PC-9 (cell line): ENCODE measurements around the gene MRPL34. TPM values are rescaled to one million over a fixed set of nuclear protein-coding genes. Genes with fewer than 3 reads are reported as not detected.

ENCODE experiments used
- BruUV-seq: library from RNA; stranded (reverse); fragments of 400-500 nt; replicated peaks from 2 replicates; lab custom pipeline; 2021; lab: Mats Ljungman, UMichigan
- CTCF ChIA-PET: fragments of 300-600 bp; sonication (Branson Sonifier 250); formaldehyde crosslinking; loops from one replicate; lab custom pipeline; 2022; ENCODE audit warnings: antibody characterized with exemption; lab: Charles Lee
- POLR2A ChIA-PET: fragments of 300-600 bp; sonication (Branson Sonifier 250); formaldehyde crosslinking; loops from one replicate; lab custom pipeline; 2022; ENCODE audit warnings: antibody characterized with exemption; ENCODE audit not compliant: unreplicated experiment; lab: Charles Lee
- DNase-seq, 2 experiments: peaks; one replicate each; pipeline versions ENCODE4 v3.0.0 to v3.0.0-alpha.2; 2015 to 2022; ENCODE audit warnings: mixed read lengths in 1 of 2
- H2AFZ ChIP-seq: fragments of 200-600 bp; sonication (generic); 2 replicates; pipeline ENCODE4 v1.8.1; 2017; ENCODE audit warnings: antibody characterized with exemption
- H3F3A ChIP-seq: fragments of 200-600 bp; sonication (generic); 2 replicates; pipeline ENCODE4 v1.8.1; 2017; ENCODE audit warnings: antibody characterized with exemption, mild to moderate bottlenecking, low read depth; ENCODE audit not compliant: insufficient read depth
- H3K27ac ChIP-seq: fragments of 200-600 bp; sonication (generic); 2 replicates; pipeline ENCODE4 v1.6.1; 2016; ENCODE audit warnings: mixed run types
- H3K27me3 ChIP-seq: fragments of 200-600 bp; sonication (generic); 2 replicates; pipeline ENCODE4 v1.6.1; 2016; ENCODE audit warnings: low read depth, mixed run types; ENCODE audit not compliant: insufficient read depth
- H3K36me3 ChIP-seq: fragments of 200-600 bp; sonication (generic); 2 replicates; pipeline ENCODE4 v1.6.1; 2016; ENCODE audit warnings: low read depth, mixed run types
- H3K4me1 ChIP-seq: fragments of 200-600 bp; sonication (generic); replicated peaks from 2 replicates; pipeline ENCODE4 v1.6.1; 2016; ENCODE audit warnings: mixed run types; ENCODE audit not compliant: insufficient read depth
- H3K4me2 ChIP-seq: fragments of 200-600 bp; sonication (generic); 2 replicates; pipeline ENCODE4 v1.6.1; 2017; ENCODE audit warnings: mixed run types
- H3K4me3 ChIP-seq: fragments of 200-600 bp; sonication (generic); 2 replicates; pipeline ENCODE4 v1.6.1; 2016; ENCODE audit warnings: mixed run types
- H3K79me2 ChIP-seq: fragments of 200-600 bp; sonication (generic); 2 replicates; pipeline ENCODE4 v1.6.1; 2017; ENCODE audit warnings: low read depth, mixed run types
- H3K9me2 ChIP-seq: fragments of 200-600 bp; sonication (generic); 2 replicates; pipeline ENCODE4 v1.8.1; 2017; ENCODE audit warnings: mild to moderate bottlenecking; ENCODE audit not compliant: insufficient read depth
- H3K9me3 ChIP-seq: fragments of 200-600 bp; sonication (generic); 2 replicates; pipeline ENCODE4 v1.8.1; 2016; ENCODE audit warnings: low read depth; ENCODE audit not compliant: insufficient read depth
- H4K20me1 ChIP-seq: fragments of 200-600 bp; sonication (generic); 2 replicates; pipeline ENCODE4 v1.8.1; 2017; ENCODE audit not compliant: insufficient read depth
- EZH2 ChIP-seq: fragments of 200-600 bp; sonication (generic); IDR thresholded peaks from 2 replicates; pipeline ENCODE4 v1.8.0; 2017; ENCODE audit warnings: antibody characterized with exemption, low read depth
- intact Hi-C: fragments of 100-400 bp; cut with micrococcal nuclease; formaldehyde crosslinking; loops from one replicate; pipeline ENCODE4 v1.10.0; 2022; ENCODE audit not compliant: unreplicated experiment
- total RNA-seq: library from RNA; stranded (reverse); gene quantifications from 2 replicates; pipeline ENCODE4 v1.2.3, GENCODE V29; 2021
- TF ChIP-seq, protein P1 (sequence below): fragments of 200-600 bp; sonication (generic); conservative IDR thresholded peaks from 2 replicates; pipeline ENCODE4 v1.6.1; 2017; ENCODE audit warnings: mixed run types, antibody characterized with exemption, mild to moderate bottlenecking, moderate library complexity

Gene MRPL34
- total RNA-seq, 1 experiment from 2014 or later = 64.8 TPM

DNA sequence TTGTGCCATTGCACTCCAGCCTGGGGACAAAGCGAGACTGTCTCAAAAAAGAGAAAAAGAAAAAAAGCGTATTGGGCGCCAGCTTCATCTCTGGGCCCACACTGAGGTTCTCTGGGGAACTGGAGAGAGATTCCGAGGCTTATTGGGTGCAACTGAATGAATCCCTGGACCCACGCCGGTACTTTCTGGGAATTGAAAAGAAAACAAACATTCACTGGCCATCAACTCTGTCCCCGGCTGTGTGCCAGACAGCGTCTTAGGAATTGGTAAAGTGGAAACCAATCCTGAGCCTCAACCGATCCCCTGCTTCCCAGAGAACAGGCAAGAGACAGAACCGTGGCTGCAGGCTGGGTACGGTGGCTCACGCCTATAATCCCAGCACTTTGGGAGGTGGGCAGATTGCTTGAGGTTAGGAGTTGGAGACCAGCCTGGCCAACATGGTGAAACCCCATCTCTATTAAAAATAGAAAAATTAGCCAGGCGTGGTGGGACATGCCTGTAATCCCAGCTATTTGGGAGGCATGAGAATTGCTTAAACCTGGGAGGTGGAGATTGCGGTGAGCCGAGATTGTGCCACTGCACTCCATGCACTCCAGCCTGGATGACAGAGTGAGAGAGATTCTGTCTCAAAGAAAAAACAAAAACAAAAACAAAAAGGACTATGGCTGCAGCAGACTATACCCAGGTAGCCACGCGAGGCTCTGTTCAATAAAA, 20.4 kb downstream of the MRPL34 start:
- H3K9me2 ChIP-seq = no peaks in the 10 kb centered on the region
- peaks cover 23% of the 10 kb centered on the region for H3K4me1 ChIP-seq
- peak overlapping the region; percentile 84 for H3K4me2 ChIP-seq
- H3F3A ChIP-seq = peaks cover 45% of the 10 kb centered on the region
- no peaks in the 10 kb centered on the region for H3K9me3 ChIP-seq
- intact Hi-C loops = loop anchor here (1.0 to 5.0 kb wide), 3 partner anchors 9 to 34 kb away; partner anchors contain the start of gene MRPL34
- peak overlapping the region; percentile 31; the same call in 1 of the 2 replicates for H3K27ac ChIP-seq
- CTCF ChIA-PET = interaction anchor here (0.5 kb wide), 2 partner anchors 29 to 33 kb away, joined by 3 to 7 read pairs; no protein-coding TSS in a partner anchor
- BruUV-seq = TSS peak; percentile 22
- POLR2A ChIA-PET = interaction anchor here (0.5 to 0.6 kb wide), 5 partner anchors 9 to 348 kb away, joined by 5 to 13 read pairs (median 9); no protein-coding TSS in a partner anchor
- H3K4me3 ChIP-seq = peak overlapping the region; percentile 0; the same call in 1 of the 2 replicates
- H3K27me3 ChIP-seq = no peaks in the 10 kb centered on the region
- H3K79me2 ChIP-seq = no peaks in the 10 kb centered on the region
- no peaks in the 10 kb centered on the region for H3K36me3 ChIP-seq
- DNase-seq = no peak
- peaks cover 12% of the 10 kb centered on the region; the same call in 1 of the 2 replicates for H4K20me1 ChIP-seq
- TF ChIP-seq, protein P1, sequence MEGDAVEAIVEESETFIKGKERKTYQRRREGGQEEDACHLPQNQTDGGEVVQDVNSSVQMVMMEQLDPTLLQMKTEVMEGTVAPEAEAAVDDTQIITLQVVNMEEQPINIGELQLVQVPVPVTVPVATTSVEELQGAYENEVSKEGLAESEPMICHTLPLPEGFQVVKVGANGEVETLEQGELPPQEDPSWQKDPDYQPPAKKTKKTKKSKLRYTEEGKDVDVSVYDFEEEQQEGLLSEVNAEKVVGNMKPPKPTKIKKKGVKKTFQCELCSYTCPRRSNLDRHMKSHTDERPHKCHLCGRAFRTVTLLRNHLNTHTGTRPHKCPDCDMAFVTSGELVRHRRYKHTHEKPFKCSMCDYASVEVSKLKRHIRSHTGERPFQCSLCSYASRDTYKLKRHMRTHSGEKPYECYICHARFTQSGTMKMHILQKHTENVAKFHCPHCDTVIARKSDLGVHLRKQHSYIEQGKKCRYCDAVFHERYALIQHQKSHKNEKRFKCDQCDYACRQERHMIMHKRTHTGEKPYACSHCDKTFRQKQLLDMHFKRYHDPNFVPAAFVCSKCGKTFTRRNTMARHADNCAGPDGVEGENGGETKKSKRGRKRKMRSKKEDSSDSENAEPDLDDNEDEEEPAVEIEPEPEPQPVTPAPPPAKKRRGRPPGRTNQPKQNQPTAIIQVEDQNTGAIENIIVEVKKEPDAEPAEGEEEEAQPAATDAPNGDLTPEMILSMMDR = no peak
- no peak overlapping the region for H2AFZ ChIP-seq

DNA sequence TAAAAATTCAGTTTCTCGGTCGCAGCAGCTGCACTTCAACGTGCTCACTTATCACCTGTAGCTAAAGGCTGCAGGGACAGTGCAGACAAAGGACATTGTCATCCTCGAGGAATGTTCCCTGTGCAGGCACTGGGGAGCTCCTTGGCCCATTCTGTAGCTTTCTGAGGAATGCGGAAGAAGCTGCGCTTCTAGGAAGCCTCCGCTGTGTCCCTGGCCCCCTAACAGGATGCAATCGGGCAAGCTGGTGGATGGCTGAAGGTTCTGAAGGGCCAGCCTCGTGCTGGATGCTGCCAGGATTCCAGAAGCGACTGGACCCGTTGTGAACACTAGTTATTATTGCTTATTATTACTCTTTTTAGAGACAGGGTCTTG, 20.9 kb downstream of the MRPL34 start:
- ChIA-PET CTCF (interaction anchor here (0.5 kb wide), 2 partner anchors 30 to 33 kb away, joined by 3 to 7 read pairs; no protein-coding TSS in a partner anchor), POLR2A (interaction anchor here (0.5 to 0.6 kb wide), 4 partner anchors 90 to 348 kb away, joined by 5 to 13 read pairs (median 10); no protein-coding TSS in a partner anchor)
- peak overlapping the region; percentile 31 for H3K27ac ChIP-seq
- H3K9me3 ChIP-seq = no peaks in the 10 kb centered on the region
- peak; percentile 82 to 95 for DNase-seq
- peaks cover 42% of the 10 kb centered on the region for H3F3A ChIP-seq
- intact Hi-C loops = loop anchor here (1.0 to 5.0 kb wide), 3 partner anchors 9 to 34 kb away; partner anchors contain the start of gene MRPL34
- H3K27me3 ChIP-seq = no peaks in the 10 kb centered on the region
- peak overlapping the region; percentile 0; the same call in 1 of the 2 replicates for H3K4me3 ChIP-seq
- no peaks in the 10 kb centered on the region for H3K9me2 ChIP-seq
- peak overlapping the region; percentile 84 for H3K4me2 ChIP-seq
- peaks cover 12% of the 10 kb centered on the region; the same call in 1 of the 2 replicates for H4K20me1 ChIP-seq
- H2AFZ ChIP-seq = no peak overlapping the region
- no TSS peak for BruUV-seq
- TF ChIP-seq, protein P1 = no peak
- TF ChIP-seq EZH2 = no peak
- peaks cover 23% of the 10 kb centered on the region for H3K4me1 ChIP-seq
- no peaks in the 10 kb centered on the region for H3K36me3 ChIP-seq
- no peaks in the 10 kb centered on the region for H3K79me2 ChIP-seq

DNA sequence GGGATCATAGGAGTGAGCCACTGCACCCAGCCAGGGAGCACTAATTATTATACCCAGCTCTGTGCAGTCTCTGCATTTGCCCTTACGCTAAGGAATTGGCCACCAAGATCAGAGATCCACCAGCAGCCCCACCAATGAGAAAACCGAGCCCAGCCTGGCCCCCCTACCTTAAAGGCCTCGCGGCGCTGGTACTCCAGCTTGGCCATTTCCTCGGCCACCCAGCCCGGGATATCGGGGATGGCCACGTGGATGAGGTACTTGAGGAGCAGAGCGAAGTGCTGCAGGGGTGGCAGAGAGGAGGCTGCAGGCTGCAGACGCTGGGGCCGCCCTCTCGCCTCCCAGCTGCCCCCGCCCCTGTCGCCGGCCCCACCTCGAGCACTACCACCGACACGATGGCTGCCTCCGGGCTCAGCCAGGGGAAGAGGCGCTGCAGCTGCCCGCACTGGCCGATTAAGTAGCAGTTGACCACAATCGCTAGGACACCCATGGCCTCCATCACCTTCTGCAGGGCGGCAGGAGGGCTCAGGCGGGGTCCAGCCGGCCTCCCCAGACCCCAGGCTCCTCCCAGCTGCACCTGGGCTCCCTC, 21.5 kb downstream of the MRPL34 start:
- Histone ChIP-seq H3K4me3 (peak overlapping the region; percentile 79; the same call in 1 of the 2 replicates), H3K4me2 (peak overlapping the region; percentile 84), H3K36me3 (no peaks in the 10 kb centered on the region), H3F3A (peaks cover 37% of the 10 kb centered on the region), H4K20me1 (peaks cover 8% of the 10 kb centered on the region; the same call in 1 of the 2 replicates), H3K79me2 (no peaks in the 10 kb centered on the region), H3K4me1 (peaks cover 23% of the 10 kb centered on the region), H3K27me3 (no peaks in the 10 kb centered on the region), H3K9me2 (no peaks in the 10 kb centered on the region), H3K9me3 (no peaks in the 10 kb centered on the region), H3K27ac (peak overlapping the region; percentile 31), H2AFZ (peak overlapping the region; percentile 82; the same call in 1 of the 2 replicates)
- ChIA-PET POLR2A (no interaction called here), CTCF (no interaction called here)
- intact Hi-C loops = loop anchor here (5.0 kb wide), 1 partner anchor 35 kb away; no protein-coding TSS in a partner anchor
- no peak for DNase-seq
- TF ChIP-seq, protein P1 = no peak
- no peak for TF ChIP-seq EZH2
- BruUV-seq = no TSS peak
